Hematopoietic multipotent progenitor cell treated with erythropoietin and hydrocortisone succinate and interleukin-3 and kit ligand, for 6 days (in vitro differentiated cells): ENCODE data around the gene EFCAB14.
A peak's percentile ranks its signal among the peaks of the same experiment; 100 is the strongest.
"Not testable (repeated sequence)": the region's sequence is repeated elsewhere in the genome, so short reads cannot be mapped to it uniquely, and the experiment has no call there.

ENCODE experiments used
- DNase-seq: peaks from one replicate; pipeline ENCODE4 v3.0.0-alpha.2; 2015

Gene EFCAB14

DNA sequence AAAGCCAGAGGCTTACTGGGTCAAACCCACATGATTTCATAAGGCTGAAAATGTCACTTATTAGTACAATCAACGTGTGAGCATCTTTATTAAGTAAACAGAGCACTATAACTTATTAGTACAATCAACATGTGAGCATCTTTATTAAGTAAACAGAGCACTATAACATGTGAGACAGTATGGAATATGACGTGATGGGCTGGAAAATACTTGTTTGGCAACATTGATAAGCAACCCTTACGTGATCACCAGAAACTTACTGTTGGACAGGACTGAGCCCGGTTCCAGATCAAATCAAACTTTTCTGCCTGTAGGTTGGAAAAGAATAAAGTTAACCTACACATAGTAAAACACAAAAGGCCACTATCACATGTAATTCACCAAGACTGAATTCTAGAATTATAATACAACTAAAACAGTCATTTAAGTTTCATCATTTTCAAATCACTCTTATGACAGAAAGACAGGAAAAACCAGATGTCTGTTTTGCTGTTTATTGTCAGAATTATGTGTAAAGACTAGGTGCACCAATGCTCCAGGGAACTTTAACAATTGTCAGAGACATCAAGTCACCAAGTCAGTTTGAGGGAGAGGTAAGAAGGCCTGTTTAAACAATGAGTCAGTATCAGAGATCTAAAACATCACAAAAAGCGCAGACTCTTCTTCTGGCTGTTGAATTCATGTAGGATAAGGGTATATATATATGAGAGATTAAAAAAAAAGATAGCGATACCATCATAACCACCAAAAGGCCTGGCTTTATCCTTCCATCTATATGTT, 66.4 kb downstream of the EFCAB14 start:
- DNase-seq: peak; percentile 29

DNA sequence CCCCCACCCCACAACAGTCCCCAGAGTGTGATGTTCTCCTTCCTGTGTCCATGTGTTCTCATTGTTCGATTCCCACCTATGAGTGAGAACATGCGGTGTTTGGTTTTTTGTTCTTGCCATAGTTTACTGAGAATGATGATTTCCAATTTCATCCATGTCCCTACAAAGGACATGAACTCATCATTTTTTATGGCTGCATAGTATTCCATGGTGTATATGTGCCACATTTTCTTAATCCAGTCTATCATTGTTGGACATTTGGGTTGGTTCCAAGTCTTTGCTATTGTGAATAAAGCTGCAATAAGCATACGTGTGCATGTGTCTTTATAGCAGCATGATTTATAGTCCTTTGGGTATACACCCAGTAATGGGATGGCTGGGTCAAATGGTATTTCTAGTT, 67.8 kb downstream of the EFCAB14 start:
- DNase-seq: not testable (repeated sequence)

DNA sequence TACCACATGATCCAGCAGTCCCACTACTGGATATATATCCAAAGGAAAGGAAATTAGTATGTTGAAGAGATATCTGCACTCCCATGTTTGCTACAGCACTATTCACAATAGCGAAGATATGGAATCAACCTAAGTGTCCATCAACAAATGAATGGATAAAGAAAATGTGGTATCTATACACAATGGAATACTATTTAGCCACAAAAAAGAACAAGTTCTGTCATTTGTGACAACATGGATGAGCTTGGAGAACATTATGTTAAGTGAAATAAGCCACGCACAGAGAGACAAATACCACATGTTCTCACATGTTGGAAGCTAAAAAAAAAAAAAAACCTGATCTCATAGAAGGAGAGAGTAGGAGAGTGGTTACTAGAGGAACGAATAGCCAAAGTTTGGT, 68.4 kb downstream of the EFCAB14 start:
- no peak for DNase-seq

DNA sequence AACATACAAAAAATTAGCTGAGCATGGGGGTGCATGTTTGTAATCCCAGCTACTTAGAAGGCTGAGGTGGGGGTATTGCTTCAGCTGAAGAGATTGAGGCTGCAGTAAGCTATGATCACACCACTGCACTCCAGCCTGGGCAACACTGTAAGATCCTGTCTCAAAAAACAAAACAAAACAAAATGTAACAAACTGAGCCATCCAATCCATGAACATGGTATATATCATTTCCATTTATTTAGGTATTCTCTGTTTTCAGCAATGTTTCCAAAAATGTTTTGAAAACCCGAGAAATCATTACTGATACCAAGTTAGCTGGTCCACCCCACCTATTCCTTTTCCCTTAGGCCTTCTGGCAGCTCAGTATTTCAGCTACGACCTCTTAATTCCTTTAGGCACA, 69.2 kb downstream of the EFCAB14 start:
- no peak for DNase-seq

DNA sequence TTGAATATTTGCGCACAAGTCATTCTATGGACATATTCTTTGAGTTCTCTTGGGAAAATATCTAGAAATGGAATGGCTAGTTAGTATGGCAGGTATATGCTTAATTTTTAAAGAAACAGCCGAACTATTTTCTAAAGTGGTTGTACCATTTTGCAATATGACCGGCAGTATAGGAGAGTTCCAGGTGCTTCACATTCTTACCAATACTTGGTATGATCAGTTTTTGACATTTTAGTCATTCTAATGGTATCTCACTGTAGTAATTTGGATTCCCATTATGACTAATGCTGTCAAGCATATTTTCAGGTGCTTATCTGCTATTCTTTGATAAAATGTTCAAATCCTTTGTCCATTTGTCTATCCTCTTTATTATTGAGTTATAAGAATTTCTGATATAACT, 71.3 kb downstream of the EFCAB14 start:
- no peak for DNase-seq

DNA sequence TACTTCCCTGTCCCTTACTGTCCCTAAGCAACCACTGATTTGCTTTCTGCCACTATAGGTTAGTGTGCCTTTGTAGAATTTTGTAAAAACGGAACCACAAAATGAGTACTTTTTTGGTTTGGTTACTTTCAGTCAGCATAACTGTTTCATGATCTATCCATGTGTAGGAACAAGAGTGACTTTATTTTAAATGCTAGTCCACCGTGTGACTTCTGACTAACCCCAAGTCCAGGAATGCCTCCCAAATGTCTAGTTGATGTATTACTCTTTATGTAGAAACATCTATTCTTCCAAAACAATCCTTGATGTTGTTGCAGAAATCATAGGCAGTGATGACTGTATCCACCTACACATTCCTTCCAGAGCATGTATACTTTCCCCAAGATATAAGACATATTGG, 72.1 kb downstream of the EFCAB14 start:
- DNase-seq: no peak

DNA sequence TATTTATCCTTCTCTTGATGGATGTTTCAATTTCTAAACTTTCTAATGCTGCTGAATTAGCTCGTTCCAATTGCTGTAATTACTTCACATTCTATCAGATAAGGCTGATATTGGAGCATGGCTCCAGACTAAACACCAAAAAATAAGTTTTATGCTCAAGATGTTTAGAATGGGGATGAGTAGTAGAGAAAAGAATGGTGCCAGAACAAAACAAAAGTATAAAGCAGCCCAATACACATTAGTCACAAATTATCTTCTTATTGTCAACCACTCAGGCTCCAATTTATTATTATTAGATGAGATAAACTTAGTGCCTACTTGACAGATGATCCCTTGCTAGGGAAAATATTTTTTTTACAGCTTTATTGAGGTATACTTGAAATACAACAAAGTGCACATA, 72.6 kb downstream of the EFCAB14 start:
- no peak for DNase-seq

DNA sequence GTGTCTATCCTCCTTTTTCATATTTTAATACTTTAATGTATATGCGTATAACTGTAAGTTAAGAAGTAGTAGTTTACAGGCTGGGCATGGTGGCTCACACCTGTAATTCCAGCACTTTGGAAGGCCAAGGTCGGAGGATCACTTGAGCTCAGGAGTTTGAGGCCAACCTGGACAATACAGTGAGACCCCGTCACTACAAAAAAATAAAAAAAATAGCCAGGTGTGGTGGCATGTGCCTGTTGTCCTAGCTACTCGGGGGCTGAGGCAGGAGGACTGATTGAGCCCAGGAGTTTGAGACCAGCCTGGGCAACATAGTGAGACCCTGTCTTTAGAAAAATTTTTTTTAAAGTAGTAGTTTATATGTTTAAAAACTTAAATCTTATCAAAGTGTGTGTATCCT, 73.1 kb downstream of the EFCAB14 start:
- no peak for DNase-seq

DNA sequence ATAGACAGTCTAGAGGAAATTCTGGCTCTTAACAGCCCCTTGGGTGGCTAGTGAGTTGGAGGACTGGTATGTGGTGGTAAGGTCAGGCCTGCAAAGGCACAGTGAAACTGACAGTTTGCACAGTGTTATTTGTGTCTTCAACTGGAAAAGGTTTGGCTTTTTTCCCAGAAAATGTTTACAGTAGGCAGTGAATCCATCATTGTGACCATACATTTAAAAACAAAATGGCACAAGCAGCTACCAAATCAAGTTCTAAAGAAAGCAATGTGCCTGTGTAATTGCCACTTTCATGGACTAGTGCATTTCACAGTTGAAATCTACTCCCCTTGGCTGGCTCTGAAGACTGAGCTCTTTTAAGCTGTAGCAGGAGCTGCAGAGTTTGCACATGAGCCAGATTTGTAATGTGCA, 75.5 kb downstream of the EFCAB14 start:
- no peak for DNase-seq

DNA sequence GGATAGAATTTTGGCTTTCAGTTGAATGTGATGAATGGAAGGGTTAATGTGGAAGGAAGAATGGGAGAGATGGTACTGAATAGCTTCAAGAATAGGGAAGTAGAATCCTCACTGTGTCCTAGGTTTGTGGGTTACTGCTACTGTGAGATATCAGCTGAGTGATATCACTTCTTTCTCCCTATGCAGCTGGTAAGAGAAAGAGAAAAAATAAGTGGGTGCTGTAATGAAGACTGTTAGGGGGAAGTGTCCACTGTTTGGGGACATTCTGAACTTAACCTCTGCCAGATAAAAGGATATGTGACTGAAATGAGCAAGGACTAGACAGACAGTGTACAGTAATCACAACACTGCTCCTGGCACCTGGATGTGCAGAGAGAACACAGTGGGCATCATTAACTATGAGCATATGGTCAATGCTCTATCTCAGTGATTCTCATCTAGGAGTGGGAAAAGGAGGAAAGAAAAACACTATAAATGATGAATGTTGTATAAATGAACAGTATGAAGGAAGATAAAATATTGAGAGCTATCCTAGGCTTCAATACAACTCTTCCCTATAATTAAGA, 76.7 kb downstream of the EFCAB14 start:
- DNase-seq: peak; percentile 33

DNA sequence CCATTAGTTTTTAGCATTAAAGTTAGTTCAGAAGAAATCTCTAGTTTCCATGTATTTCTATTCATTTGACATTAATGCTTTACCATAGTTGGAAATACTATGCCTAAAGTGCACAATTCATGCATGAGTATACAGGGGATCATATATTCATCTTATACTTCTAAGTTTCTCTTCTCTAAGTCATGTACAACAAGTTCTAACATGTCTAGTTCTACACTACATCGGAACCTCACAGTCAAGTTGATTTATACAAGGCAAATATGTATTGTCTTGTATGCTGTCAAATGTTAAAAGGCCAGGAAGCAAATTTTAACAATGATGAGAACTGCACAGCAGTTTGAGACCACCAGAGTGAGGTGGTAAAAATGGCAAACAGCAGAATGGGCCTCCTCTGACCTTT, 79.4 kb downstream of the EFCAB14 start:
- DNase-seq: no peak

DNA sequence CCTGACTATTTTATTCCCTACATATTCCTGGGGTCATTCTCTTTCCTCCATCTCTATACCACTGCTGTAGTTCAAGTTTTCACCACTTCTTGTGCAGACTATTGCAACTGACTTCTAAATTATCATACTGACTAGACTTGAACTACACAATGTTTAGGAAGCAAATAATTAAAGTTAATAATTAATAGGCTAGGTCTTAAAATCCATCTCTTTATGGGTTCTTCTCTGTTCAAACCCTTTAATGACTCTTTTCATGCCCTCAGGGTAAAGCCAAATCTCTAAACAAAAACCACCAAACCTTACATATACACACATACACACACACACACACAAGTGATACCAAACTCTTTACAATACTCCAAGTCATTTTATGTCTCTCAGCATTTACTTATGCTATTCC, 80.0 kb downstream of the EFCAB14 start:
- DNase-seq: no peak

DNA sequence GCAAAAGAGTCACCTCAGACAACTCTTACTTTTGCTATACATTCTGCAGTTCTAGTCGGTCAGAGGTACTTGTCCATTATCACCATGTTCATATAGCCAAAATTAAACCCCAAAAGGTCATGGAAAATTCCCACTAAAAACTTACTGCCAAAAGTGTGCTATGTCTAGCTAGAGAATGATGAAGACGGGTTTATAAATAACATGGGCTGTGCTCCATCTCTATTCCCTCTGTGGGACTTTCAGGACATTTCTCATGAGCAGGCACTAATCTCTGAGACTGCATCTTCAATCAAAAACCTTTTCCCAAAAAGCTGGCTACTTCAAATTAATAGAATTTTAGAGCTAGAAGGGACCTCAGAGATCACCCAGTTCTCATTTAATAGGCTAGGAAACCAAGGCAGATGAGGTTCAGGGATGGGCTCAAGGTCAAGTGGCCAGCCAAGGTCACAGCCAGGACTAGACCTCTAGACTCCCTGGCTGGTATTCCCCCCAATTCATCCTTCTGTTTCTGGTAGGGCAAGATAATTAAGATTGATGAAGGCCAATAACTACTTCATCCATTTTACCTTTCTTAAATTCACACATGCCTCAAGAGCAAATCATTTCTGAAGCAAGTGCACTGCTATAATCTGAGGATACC, 81.3 kb downstream of the EFCAB14 start:
- no peak for DNase-seq

DNA sequence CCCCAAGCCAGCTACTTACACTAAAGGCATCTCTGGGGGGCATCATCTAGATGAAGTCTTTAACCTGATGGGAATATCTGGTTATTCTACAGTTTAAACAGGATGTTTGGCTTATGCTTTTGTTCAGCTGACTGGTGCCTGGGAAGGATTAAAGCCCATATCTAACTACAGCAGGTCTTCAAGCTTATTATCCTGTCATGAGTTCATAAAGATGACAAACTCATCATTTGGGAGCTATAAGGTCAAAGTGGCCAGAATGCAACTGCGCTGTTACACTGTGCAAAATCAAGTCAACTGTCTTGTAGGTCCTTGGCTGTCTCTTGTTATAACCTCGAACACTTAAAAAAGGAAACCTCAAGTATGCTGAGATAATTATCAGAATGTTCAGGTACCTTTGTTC, 83.7 kb downstream of the EFCAB14 start:
- no peak for DNase-seq

DNA sequence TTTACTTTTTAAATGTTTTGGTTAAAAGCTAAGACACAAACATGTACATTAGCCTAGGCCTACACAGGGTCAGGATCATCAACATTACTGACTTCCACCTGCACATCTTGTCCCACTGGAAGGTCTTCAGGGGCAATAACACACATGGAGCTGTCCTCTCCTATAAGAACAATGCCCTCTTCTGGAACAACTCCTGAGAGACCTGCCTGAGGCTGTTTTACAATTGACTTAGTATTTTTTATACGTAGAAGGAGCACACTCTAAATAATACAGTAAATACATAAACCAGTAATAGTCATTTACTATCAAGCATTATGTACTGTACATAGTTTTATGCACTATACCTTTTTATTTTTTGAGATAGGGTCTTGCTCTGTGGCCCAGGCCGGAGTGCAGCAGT, 88.2 kb downstream of the EFCAB14 start:
- DNase-seq: no peak
